Measurements from ENCODE around the gene EIPR1.

Gene EIPR1

GRCh38 chr2:3246928-3247714 lies 130.5 kb downstream of the EIPR1 start:
- no peak for DNase-seq (ENCODE audit: low spot score)

- DNase-seq (ENCODE audit: low spot score) = no peak
Measured at GRCh38 chr2:3246406-3246805, 131.2 kb downstream of the EIPR1 start.

GRCh38 chr2:3244486-3244885 lies 133.1 kb downstream of the EIPR1 start:
- DNase-seq (ENCODE audit: low spot score) = no peak

DNA sequence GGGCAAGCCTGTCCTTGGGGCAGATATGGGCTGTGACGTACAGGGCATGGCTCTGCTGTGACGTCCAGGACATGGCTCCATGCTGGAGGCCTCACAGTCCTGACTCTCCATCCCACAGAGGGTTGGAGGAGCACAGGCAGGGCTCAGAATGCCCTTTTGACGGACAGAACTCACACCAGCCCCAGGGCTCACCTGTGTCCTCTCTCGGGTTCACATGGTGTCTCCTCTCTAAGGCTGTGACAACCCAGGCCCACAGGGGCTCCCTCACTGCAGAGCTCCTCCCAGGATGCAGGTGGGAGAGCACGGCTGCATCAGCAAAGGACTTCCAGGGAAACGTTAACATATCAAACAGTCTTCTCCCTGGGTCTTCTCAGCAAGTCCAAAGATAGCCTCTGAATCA lies 133.8 kb downstream of the EIPR1 start:
- DNase-seq (ENCODE audit: low spot score) = no peak

DNA sequence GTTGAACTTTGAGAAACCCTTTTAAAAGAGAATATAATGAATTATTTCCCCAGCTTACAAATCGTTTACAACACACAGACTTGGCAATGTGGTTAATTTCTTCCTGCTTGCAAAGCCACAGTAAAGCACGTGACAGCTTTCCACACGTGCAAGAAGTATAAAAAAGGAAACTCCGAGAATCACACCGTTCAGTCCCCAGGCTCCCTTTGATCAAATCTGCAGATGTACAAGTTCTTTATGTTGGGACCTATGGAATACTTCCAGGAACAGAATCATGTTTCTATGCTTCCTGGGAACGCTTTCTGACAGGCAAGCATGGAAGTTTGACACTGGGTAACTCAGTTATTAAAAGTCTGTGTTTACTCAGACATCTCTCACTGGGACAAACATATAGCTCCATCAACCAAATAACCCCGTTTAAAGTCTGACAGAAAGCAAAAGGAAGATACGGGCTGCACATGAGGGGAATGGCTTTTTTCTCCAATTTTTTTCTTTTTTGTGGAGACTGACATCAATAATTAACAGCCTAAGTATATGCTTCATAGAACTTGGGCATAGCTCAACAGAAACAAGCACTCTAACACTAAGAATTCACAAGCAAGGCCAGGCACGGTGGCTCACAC lies 134.8 kb downstream of the EIPR1 start:
- DNase-seq (ENCODE audit: low spot score) = peak; percentile 64

DNA sequence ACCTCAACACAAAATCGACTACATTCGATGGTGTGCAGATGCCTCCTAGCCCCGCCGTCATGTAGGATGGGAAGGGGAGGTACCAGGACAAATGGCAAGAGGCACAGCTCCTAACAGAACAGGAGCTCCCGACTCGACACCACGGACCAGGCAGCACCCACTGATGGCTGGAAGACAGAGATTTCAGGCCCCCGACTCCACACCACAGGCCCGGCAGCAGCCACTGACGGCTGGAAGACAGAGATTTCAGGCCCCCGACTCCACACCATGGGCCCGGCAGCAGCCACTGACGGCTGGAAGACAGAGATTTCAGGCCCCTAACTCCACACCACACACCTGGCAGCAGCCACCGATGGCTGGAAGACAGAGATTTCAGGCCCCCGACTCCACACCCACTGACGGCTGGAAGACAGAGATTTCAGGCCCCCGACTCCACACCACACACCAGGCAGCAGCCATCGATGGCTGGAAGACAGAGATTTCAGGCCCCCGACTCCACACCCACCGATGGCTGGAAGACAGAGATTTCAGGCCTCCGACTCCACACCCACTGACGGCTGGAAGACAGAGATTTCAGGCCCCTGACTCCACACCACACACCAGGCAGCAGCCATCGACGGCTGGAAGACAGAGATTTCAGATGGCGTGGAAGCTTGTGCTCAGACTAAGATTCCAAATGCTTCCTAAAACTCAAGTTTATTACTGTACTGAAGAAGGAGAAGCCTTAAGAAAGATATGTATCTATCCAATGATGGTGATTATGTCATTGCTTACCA lies 135.5 kb downstream of the EIPR1 start:
- DNase-seq (ENCODE audit: low spot score) = no peak

GRCh38 chr2:3238951-3239841 lies 138.4 kb downstream of the EIPR1 start:
- peak; percentile 14 for DNase-seq (ENCODE audit: low spot score)

DNA sequence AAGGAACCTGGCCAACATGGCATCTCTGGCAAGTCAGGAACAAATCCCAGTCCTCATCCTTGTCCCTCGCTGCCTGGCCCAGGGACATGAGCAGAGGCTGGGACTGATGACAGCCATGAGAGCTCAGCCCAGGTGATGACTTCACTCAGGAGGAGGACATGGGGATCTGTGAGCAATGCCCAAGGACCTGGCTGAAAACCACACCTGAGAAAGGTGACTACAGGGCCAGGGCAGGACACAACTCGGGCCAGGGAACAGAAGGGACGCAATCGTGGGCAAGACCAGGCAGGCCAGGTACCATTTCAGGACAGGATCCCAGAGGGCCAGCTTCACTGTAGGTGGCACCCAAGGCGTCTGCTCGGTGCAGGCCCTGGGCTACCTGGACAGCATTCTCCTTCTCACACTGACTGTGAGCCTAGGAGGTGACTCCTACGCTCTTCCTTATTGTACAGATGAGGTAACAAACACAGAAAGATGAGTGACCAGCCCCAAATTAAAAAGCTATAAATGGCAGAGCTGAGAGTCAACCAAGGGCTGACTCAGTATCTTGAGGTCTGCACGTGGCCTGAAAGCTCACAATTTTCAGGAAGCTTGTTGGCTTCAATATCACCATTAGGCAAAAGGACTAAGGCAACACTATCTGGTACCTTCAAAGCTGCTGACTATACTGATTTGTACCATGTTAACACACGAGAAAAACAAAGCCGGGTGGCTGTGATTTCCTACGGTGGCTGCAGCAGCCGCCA lies 141.1 kb downstream of the EIPR1 start:
- no peak for DNase-seq (ENCODE audit: low spot score)

- no peak for DNase-seq (ENCODE audit: low spot score)
Measured at GRCh38 chr2:3233877-3234276, 143.7 kb downstream of the EIPR1 start.

- DNase-seq (ENCODE audit: low spot score) = no peak
Measured at GRCh38 chr2:3229221-3229620, 148.4 kb downstream of the EIPR1 start.

GRCh38 chr2:3224681-3225080 lies 152.9 kb downstream of the EIPR1 start:
- DNase-seq (ENCODE audit: low spot score) = no peak

- DNase-seq (ENCODE audit: low spot score) = peak; percentile 57
Measured at GRCh38 chr2:3223080-3223923, 154.3 kb downstream of the EIPR1 start.

- peak; percentile 48 for DNase-seq (ENCODE audit: low spot score)
Measured at GRCh38 chr2:3222636-3223035, 155.0 kb downstream of the EIPR1 start.

- DNase-seq (ENCODE audit: low spot score) = no peak
Measured at GRCh38 chr2:3219536-3219935, 158.1 kb downstream of the EIPR1 start.

DNA sequence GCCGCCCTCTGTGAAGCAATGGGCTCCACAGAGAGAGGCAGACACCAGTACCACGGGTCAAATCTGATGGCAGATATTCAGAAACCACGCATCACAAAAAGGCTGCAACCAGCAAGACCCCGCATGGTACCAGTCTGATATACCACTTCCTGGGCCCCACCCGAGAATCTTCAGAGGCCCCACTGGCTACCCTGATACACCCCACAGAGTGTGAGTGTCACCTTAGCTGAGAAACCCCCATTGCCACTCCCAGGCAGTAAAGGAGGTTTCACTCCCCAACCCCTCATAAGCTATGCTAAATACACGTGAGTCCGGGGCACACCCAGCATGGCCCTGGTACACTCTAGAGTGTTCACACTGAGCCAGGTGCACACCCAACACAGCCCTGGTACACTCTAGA lies 160.0 kb downstream of the EIPR1 start:
- no peak for DNase-seq (ENCODE audit: low spot score)

DNA sequence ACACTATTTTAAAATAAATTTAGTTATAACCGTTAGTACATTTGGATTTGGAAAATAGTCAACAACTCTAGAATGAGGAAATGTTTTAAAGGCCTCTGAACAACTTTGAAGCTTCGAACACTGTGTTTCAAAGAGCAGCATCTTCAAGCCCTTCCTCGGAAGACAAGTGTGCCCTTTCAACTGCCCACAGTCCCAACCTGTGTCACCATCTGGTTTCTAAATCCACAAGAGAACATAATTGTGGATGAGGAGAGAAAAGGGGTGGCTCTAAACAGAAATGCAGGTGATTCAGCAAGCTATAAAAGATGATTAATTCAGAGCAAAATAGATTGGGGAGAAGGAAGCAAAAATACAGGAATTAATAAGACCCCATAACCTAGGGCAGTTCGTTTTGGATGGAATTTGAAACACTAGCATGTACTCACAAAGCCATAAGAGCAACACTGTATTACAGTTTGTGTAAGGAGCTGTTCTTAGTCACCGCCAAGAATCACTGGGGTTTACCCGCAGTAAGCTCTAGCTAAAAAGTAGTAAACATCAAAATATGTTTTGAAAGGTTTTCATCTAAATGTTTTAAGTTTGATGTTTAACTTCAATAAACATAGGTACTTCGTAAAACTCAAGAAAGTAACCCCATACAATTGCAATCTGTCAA lies 160.7 kb downstream of the EIPR1 start:
- no peak for DNase-seq (ENCODE audit: low spot score)

- no peak for DNase-seq (ENCODE audit: low spot score)
Measured at GRCh38 chr2:3214806-3215404, 162.7 kb downstream of the EIPR1 start.

GRCh38 chr2:3214065-3214464 lies 163.6 kb downstream of the EIPR1 start:
- no peak for DNase-seq (ENCODE audit: low spot score)

GRCh38 chr2:3212984-3213383 lies 164.6 kb downstream of the EIPR1 start:
- no peak for DNase-seq (ENCODE audit: low spot score)

GRCh38 chr2:3212061-3212362 lies 165.6 kb downstream of the EIPR1 start:
- DNase-seq (ENCODE audit: low spot score) = no peak

Measured in CD4-positive, alpha-beta T cell treated with Interleukin-6 at 100 ng/mL for 8 hours (primary cell).